HG03064 (cell line): ENCODE results near the gene PTPN3.
A peak's percentile ranks its signal among the peaks of the same experiment; 100 is the strongest.

Source experiments
- ATAC-seq: cut with Tn5 transposase; IDR thresholded peaks from one replicate; pipeline ENCODE4 v1.9.1; 2021; ENCODE audit warnings: low read depth; ENCODE audit not compliant: unreplicated experiment

The PTPN3 gene

GRCh38 chr9:109477258-109478050, 20.7 kb downstream of the PTPN3 start:
- peak; percentile 87 for ATAC-seq

GRCh38 chr9:109476642-109477257, 21.4 kb downstream of the PTPN3 start:
- no peak for ATAC-seq

- no peak for ATAC-seq
Observed at GRCh38 chr9:109475526-109475925, 22.6 kb downstream of the PTPN3 start.

GRCh38 chr9:109474944-109475343, 23.2 kb downstream of the PTPN3 start:
- no peak for ATAC-seq

GRCh38 chr9:109474170-109474569, 23.9 kb downstream of the PTPN3 start:
- ATAC-seq: no peak

- ATAC-seq: no peak
Observed at GRCh38 chr9:109473329-109473728, 24.8 kb downstream of the PTPN3 start.

GRCh38 chr9:109471475-109472393, 26.4 kb downstream of the PTPN3 start:
- ATAC-seq: no peak

GRCh38 chr9:109469646-109470358, 28.3 kb downstream of the PTPN3 start:
- ATAC-seq: peak; percentile 93

GRCh38 chr9:109468927-109469326, 29.2 kb downstream of the PTPN3 start:
- ATAC-seq: no peak

- ATAC-seq: no peak
Observed at GRCh38 chr9:109467936-109468335, 30.2 kb downstream of the PTPN3 start.

GRCh38 chr9:109466623-109467590, 31.2 kb downstream of the PTPN3 start:
- ATAC-seq: no peak

- no peak for ATAC-seq
Observed at GRCh38 chr9:109463924-109464625, 34.0 kb downstream of the PTPN3 start.

GRCh38 chr9:109460576-109460975, 37.5 kb downstream of the PTPN3 start:
- no peak for ATAC-seq

GRCh38 chr9:109459423-109459822, 38.7 kb downstream of the PTPN3 start:
- no peak for ATAC-seq

GRCh38 chr9:109458453-109459211, 39.5 kb downstream of the PTPN3 start:
- no peak for ATAC-seq

GRCh38 chr9:109456811-109457210, 41.3 kb downstream of the PTPN3 start:
- ATAC-seq: no peak

- no peak for ATAC-seq
Observed at GRCh38 chr9:109455861-109456260, 42.2 kb downstream of the PTPN3 start.

- no peak for ATAC-seq
Observed at GRCh38 chr9:109455391-109455790, 42.7 kb downstream of the PTPN3 start.
